ENCODE measurements around the gene NUP98. TPM values are rescaled to one million over a fixed set of nuclear protein-coding genes. Genes with fewer than 3 reads are reported as not detected.

Gene NUP98
- total and polyA plus RNA-seq, 2 donors (not counting 3 experiments of a cell fraction or from before 2014, with no cell fraction given) = 92.7 to 169 TPM

GRCh38 chr11:3684129-3684818, 113.1 kb downstream of the NUP98 start:
- H3K9me1 ChIP-seq (replicated peaks; ENCODE audit: control insufficient read depth, extremely low read depth, insufficient read depth, low read length) = no peaks in the 10 kb centered on the region
- H3K9me3 ChIP-seq (replicated peaks; ENCODE audit: control insufficient read depth, insufficient read depth, low read length) = no peaks in the 10 kb centered on the region
- intact Hi-C loops (cut with micrococcal nuclease) = no loop called here
- no peak overlapping the region for H2AFZ ChIP-seq (ENCODE audit: low read depth, low read length)
- no peak for DNase-seq (ENCODE audit: low read depth, low spot score)
- H3K9ac ChIP-seq (replicated peaks; ENCODE audit: extremely low read depth, insufficient read depth, low read length) = no peak overlapping the region
- CTCF ChIA-PET = interaction anchor here (0.6 kb wide), 2 partner anchors 107 to 373 kb away, joined by 4 read pairs; no protein-coding TSS in a partner anchor
- no peak overlapping the region for H3K27ac ChIP-seq (ENCODE audit: insufficient read depth, low read depth, low read length)
- peaks cover 32% of the 10 kb centered on the region in 2 experiments for H3K36me3 ChIP-seq (ENCODE audit: control insufficient read depth in 2 of 2, extremely low read depth in 1 of 2, insufficient read depth in 2 of 2, low read length in 2 of 2)
- H3K4me3 ChIP-seq (replicated peaks in 1 of 3; ENCODE audit: insufficient read depth in 1 of 3, low read depth in 1 of 3, low read length in 3 of 3) = no peak overlapping the region
- H3K27me3 ChIP-seq (ENCODE audit: control insufficient read depth in 2 of 2, insufficient read depth in 2 of 2, low read length in 2 of 2) = no peaks in the 10 kb centered on the region
- no peaks in the 10 kb centered on the region for H3K79me2 ChIP-seq (ENCODE audit: control insufficient read depth, insufficient read depth, low read length)
- no peak overlapping the region for H3K4me2 ChIP-seq (ENCODE audit: insufficient read depth, low read length)
- POLR2A ChIA-PET = no interaction called here
- no peak for FAIRE-seq
- dilution Hi-C loops (cut with MboI; ENCODE audit: extremely low pct_ligation_motif_present, low sequenced_read_pairs) = no loop called here
- BruUV-seq (replicated peaks) = no TSS peak
- H4K20me1 ChIP-seq (replicated peaks; ENCODE audit: control insufficient read depth, extremely low read depth, insufficient read depth, low read length) = no peaks in the 10 kb centered on the region
- TF ChIP-seq GATA2 (IDR thresholded peaks at IDR 0.05; ENCODE audit: insufficient read depth, insufficient read length, low read depth, low read length) (no peak), FOS (IDR thresholded peaks at IDR 0.05; ENCODE audit: borderline replicate concordance, insufficient read depth, low read length) (no peak), JUN (IDR thresholded peaks at IDR 0.05; ENCODE audit: borderline replicate concordance, insufficient read depth, insufficient read length, low read depth) (no peak), POLR2A (IDR thresholded peaks at IDR 0.05; ENCODE audit: low read depth, low read length) (no peak), EZH2 (IDR thresholded peaks at IDR 0.05; ENCODE audit: borderline replicate concordance, low read depth, low read length, severe bottlenecking) (no peak), MAX (IDR thresholded peaks at IDR 0.05; ENCODE audit: insufficient read depth, insufficient read length) (no peak), POLR2AphosphoS5 (IDR thresholded peaks at IDR 0.05; ENCODE audit: insufficient read depth, low read depth, low read length) (no peak), MYC (IDR thresholded peaks at IDR 0.05; ENCODE audit: low read depth, low read length) (no peak)
- TF ChIP-seq, protein P1, sequence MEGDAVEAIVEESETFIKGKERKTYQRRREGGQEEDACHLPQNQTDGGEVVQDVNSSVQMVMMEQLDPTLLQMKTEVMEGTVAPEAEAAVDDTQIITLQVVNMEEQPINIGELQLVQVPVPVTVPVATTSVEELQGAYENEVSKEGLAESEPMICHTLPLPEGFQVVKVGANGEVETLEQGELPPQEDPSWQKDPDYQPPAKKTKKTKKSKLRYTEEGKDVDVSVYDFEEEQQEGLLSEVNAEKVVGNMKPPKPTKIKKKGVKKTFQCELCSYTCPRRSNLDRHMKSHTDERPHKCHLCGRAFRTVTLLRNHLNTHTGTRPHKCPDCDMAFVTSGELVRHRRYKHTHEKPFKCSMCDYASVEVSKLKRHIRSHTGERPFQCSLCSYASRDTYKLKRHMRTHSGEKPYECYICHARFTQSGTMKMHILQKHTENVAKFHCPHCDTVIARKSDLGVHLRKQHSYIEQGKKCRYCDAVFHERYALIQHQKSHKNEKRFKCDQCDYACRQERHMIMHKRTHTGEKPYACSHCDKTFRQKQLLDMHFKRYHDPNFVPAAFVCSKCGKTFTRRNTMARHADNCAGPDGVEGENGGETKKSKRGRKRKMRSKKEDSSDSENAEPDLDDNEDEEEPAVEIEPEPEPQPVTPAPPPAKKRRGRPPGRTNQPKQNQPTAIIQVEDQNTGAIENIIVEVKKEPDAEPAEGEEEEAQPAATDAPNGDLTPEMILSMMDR (IDR thresholded peaks at IDR 0.05; ENCODE audit: extremely low read depth in 1 of 2, insufficient read depth in 1 of 2, low read depth in 1 of 2, low read length in 2 of 2) = no peak
- H3K4me1 ChIP-seq (ENCODE audit: control insufficient read depth, extremely low read depth, insufficient read depth, low read length) = no peaks in the 10 kb centered on the region

Measured in endothelial cell of umbilical vein (primary cell).